Upper lobe of left lung (tissue), 4 donors: Measurements from ENCODE around the gene PGRMC2.

Experiments
- CTCF ChIP-seq, 6 experiments: fragments of 450-650 bp in 4 of 6; fragments of 200-600 bp in 2 of 6; sonication (generic) in 2 of 6; IDR thresholded peaks; one replicate each; pipeline ENCODE4 v1.5.1; 2016 to 2019; ENCODE audit warnings: antibody characterized with exemption in 6 of 6
- EP300 ChIP-seq, 4 donors: sonication (generic); formaldehyde crosslinking; IDR thresholded peaks; one replicate each; pipeline ENCODE4 v1.5.1; 2017; ENCODE audit warnings: antibody characterized with exemption in 4 of 4, control low read depth in 2 of 4
- POLR2A ChIP-seq, 4 donors: fragments of 450-650 bp; IDR thresholded peaks; one replicate each; pipeline ENCODE4 v1.5.1; 2016 to 2017; ENCODE audit warnings: antibody characterized with exemption in 4 of 4, mild to moderate bottlenecking in 2 of 4
- POLR2AphosphoS5 ChIP-seq, 2 donors: sonication (generic); formaldehyde crosslinking; IDR thresholded peaks; one replicate each; pipeline ENCODE4 v1.5.1; 2017; ENCODE audit warnings: antibody characterized with exemption in 2 of 2

- TF ChIP-seq CTCF (IDR thresholded peaks at IDR 0.05) (no peak), POLR2A (IDR thresholded peaks at IDR 0.05) (no peak), POLR2AphosphoS5 (IDR thresholded peaks at IDR 0.05) (no peak), EP300 (IDR thresholded peaks at IDR 0.05) (no peak)
Observed at GRCh38 chr4:128322311-128322710, 34.7 kb upstream of the PGRMC2 start.
